Neural crest cell (in vitro differentiated cells): ENCODE measurements around the gene ECEL1. TPM values are rescaled to one million over a fixed set of nuclear protein-coding genes. Genes with fewer than 3 reads are reported as not detected.
A peak's percentile ranks its signal among the peaks of the same experiment; 100 is the strongest.

ENCODE experiments used
- DNase-seq: peaks from one replicate; pipeline ENCODE4 v3.0.0; 2021; ENCODE audit warnings: low read depth, mixed read lengths, low spot score
- H3K27ac Mint-ChIP-seq: one replicate; pipeline ENCODE4 v1.8.0; 2021; ENCODE audit warnings: mild to moderate bottlenecking, mixed read lengths; ENCODE audit not compliant: unreplicated experiment
- H3K27me3 Mint-ChIP-seq: 2 replicates; pipeline ENCODE4 v1.8.0; 2021; ENCODE audit warnings: low read depth, mild to moderate bottlenecking, mixed read lengths
- H3K36me3 Mint-ChIP-seq: 2 replicates; pipeline ENCODE4 v1.8.0; 2021; ENCODE audit warnings: low read depth, mild to moderate bottlenecking, mixed read lengths
- H3K4me1 Mint-ChIP-seq: 2 replicates; pipeline ENCODE4 v1.8.0; 2021; ENCODE audit warnings: mixed read lengths
- H3K4me3 Mint-ChIP-seq: one replicate; pipeline ENCODE4 v1.8.0; 2021; ENCODE audit warnings: mild to moderate bottlenecking, mixed read lengths
- H3K9me3 Mint-ChIP-seq: 2 replicates; pipeline ENCODE4 v1.8.0; 2021; ENCODE audit warnings: mixed read lengths
- CTCF ChIP-seq: fragments of 200-600 bp; sonication (generic); conservative IDR thresholded peaks from 2 replicates; pipeline ENCODE4 v1.5.0; 2021; ENCODE audit warnings: antibody characterized with exemption, mild to moderate bottlenecking
- total RNA-seq: library from RNA; stranded (reverse); gene quantifications from 2 replicates; pipeline ENCODE4 v1.2.1, GENCODE V29; 2021

Gene ECEL1
- total RNA-seq, 1 donor from 2014 or later: 43.9 TPM

- no peak for TF ChIP-seq CTCF
- Mint-ChIP-seq H3K4me3 (no peak overlapping the region), H3K27ac (no peak overlapping the region), H3K9me3 (no peaks in the 10 kb centered on the region), H3K36me3 (no peaks in the 10 kb centered on the region), H3K27me3 (no peaks in the 10 kb centered on the region), H3K4me1 (peaks cover 30% of the 10 kb centered on the region)
- no peak for DNase-seq
Measured at GRCh38 chr2:232512602-232513001, 25.0 kb upstream of the ECEL1 start.

- H3K4me3 Mint-ChIP-seq: no peak overlapping the region
- no peaks in the 10 kb centered on the region for H3K36me3 Mint-ChIP-seq
- H3K27me3 Mint-ChIP-seq: no peaks in the 10 kb centered on the region
- H3K27ac Mint-ChIP-seq: no peak overlapping the region
- no peak for DNase-seq
- H3K4me1 Mint-ChIP-seq: peaks cover 24% of the 10 kb centered on the region
- TF ChIP-seq CTCF: no peak
- no peaks in the 10 kb centered on the region for H3K9me3 Mint-ChIP-seq
Measured at GRCh38 chr2:232511336-232511890, 23.8 kb upstream of the ECEL1 start.

GRCh38 chr2:232508251-232508650 lies 20.6 kb upstream of the ECEL1 start:
- Mint-ChIP-seq H3K36me3 (no peaks in the 10 kb centered on the region), H3K27me3 (peaks cover 28% of the 10 kb centered on the region), H3K4me1 (peaks cover 23% of the 10 kb centered on the region), H3K4me3 (no peak overlapping the region), H3K27ac (no peak overlapping the region), H3K9me3 (no peaks in the 10 kb centered on the region)
- no peak for DNase-seq
- no peak for TF ChIP-seq CTCF

GRCh38 chr2:232506709-232507108 lies 19.1 kb upstream of the ECEL1 start:
- H3K36me3 Mint-ChIP-seq: no peaks in the 10 kb centered on the region
- H3K4me3 Mint-ChIP-seq: no peak overlapping the region
- no peak overlapping the region for H3K27ac Mint-ChIP-seq
- peaks cover 23% of the 10 kb centered on the region for H3K4me1 Mint-ChIP-seq
- TF ChIP-seq CTCF: no peak
- no peak for DNase-seq
- H3K9me3 Mint-ChIP-seq: no peaks in the 10 kb centered on the region
- H3K27me3 Mint-ChIP-seq: peaks cover 33% of the 10 kb centered on the region

GRCh38 chr2:232505856-232506255 lies 18.2 kb upstream of the ECEL1 start:
- Mint-ChIP-seq H3K4me3 (no peak overlapping the region), H3K27me3 (peaks cover 35% of the 10 kb centered on the region), H3K27ac (peak overlapping the region; percentile 27), H3K36me3 (no peaks in the 10 kb centered on the region), H3K4me1 (peaks cover 23% of the 10 kb centered on the region), H3K9me3 (no peaks in the 10 kb centered on the region)
- DNase-seq: no peak
- TF ChIP-seq CTCF: no peak
